ENCODE measurements around the gene MMP15.
"Not testable (repeated sequence)": the region's sequence is repeated elsewhere in the genome, so short reads cannot be mapped to it uniquely, and the experiment has no call there.

MMP15 gene

DNA sequence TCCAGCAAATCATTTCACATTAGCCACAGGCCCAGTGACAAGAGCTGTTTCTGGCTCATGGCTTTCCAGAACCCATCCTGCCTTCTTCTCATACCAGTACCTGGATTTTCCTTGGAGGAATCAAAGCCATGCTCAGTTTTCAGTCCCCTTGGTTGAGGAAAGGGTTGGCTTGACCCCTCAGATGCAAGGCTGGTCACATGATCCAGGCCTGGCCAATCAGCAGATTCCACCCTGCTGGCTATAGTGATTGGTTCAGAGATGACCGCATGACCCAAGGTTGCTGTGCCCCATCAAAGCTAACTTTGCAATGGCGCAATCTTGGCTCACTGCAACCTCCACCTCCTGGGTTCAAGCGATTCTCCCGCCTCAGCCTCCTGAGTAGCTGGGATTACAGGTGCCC lies 45.0 kb downstream of the MMP15 start:
- no peak for DNase-seq (ENCODE audit: low read depth)
- no peak overlapping the region for H3K4me3 ChIP-seq (ENCODE audit: low read length)
- TF ChIP-seq, protein P1, sequence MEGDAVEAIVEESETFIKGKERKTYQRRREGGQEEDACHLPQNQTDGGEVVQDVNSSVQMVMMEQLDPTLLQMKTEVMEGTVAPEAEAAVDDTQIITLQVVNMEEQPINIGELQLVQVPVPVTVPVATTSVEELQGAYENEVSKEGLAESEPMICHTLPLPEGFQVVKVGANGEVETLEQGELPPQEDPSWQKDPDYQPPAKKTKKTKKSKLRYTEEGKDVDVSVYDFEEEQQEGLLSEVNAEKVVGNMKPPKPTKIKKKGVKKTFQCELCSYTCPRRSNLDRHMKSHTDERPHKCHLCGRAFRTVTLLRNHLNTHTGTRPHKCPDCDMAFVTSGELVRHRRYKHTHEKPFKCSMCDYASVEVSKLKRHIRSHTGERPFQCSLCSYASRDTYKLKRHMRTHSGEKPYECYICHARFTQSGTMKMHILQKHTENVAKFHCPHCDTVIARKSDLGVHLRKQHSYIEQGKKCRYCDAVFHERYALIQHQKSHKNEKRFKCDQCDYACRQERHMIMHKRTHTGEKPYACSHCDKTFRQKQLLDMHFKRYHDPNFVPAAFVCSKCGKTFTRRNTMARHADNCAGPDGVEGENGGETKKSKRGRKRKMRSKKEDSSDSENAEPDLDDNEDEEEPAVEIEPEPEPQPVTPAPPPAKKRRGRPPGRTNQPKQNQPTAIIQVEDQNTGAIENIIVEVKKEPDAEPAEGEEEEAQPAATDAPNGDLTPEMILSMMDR (conservative IDR thresholded peaks at IDR 0.05; ENCODE audit: low read depth, low read length), result no peak

DNA sequence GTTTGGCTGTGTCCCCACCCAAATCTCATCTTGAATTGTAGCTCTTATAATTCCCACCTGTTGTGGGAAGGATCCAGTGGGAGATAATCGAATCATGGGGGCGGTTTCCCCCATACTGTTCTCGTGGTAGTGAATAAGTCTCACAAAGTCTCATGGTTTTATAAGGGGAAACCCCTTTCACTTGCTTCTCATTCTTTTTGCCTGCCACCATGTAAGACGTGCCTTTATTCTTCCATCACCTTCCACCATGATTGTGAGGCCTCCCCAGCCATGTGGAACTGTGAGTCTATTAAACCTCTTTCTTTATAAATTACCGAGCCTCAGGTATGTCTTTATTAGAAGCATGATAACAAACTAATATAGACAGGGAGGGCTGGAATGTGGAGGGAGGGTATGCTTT lies 46.6 kb downstream of the MMP15 start:
- DNase-seq (ENCODE audit: low read depth); H3K4me3 ChIP-seq (ENCODE audit: low read length): not testable (repeated sequence)

DNA sequence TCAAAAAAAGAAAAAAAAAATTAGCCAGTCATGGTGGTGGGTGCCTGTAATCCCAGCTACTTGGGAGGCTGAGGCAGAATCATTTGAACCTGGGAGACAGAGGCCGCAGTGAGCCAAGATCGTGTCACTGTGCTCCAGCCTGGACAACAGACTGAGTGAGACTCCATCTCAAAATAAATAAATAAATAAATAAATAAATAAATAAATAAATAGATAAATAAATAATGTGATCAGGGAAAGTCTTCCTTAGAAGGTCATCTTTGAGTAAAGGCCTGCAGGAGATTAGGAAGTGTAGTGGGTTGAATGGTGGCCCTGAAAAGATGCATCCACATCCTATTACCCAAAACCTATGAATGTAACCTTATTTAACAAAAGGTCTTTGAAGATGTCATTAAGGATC lies 47.5 kb downstream of the MMP15 start:
- not testable (repeated sequence) for H3K4me3 ChIP-seq (ENCODE audit: low read length); DNase-seq (ENCODE audit: low read depth)

DNA sequence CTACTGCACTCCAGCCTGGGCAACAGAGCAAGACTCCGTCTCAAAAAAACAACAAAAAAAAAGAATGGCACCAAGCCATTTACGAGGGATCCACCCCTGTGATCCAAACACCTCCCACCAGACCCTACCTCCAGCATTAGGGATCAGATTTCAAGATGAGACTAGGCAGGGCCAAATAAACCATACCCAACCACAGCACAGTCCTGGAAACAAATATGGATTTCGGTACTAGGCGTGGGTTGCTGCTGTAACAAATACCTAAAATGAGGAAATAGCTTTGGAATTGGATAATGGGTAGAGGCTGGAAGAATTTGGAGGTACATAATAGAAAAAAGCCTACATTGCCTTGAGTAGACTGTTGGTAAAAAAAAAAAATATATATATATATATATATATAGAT lies 49.1 kb downstream of the MMP15 start:
- no peak for DNase-seq (ENCODE audit: low read depth)
- TF ChIP-seq, protein P1 (conservative IDR thresholded peaks at IDR 0.05; ENCODE audit: low read depth, low read length), result no peak

DNA sequence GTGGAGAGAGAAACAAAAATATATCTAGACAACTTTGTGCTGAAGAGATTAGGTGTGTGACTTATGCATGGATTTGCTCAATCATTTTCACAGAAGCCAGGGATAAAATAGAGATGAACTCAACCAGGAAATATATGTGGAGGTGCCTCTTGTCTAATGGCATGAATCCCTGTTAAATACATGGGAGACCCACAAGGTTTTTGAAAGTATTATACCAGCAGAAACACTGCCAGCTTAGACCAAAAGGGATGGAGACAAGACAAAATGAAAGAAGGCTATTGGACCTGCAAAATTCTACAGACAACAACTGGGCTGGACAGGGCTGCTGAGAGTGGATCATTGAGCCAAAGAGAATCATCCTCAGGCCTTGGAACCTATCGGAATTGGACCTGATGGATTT lies 51.0 kb downstream of the MMP15 start:
- no peak for DNase-seq (ENCODE audit: low read depth)
- TF ChIP-seq, protein P1 (conservative IDR thresholded peaks at IDR 0.05; ENCODE audit: low read depth, low read length), result no peak
- H3K4me3 ChIP-seq (ENCODE audit: low read length), result no peak overlapping the region

More for the DNA sequence above, 49.1 kb downstream of the MMP15 start:
- H3K4me3 ChIP-seq (ENCODE audit: low read length), result no peak overlapping the region

DNA sequence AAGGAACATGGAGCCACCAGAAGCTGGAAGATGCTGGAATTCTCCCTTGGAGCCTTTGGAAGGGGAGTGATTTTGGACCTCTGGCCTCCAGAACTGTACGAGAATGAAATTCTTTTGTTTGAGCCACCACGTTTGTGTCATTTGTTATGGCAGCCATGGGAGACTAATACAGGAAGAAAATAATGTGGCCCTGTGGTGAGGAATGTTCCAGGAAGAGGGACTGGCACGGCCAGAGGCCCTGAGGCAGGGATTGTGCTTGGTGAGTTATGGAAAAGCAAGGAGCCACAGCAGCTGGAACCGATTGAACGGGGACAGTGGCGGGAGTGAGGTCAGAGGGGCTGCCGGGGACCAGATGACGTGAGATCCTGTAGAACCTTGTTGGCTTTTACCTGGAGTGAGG lies 52.2 kb downstream of the MMP15 start:
- no peak overlapping the region for H3K4me3 ChIP-seq (ENCODE audit: low read length)
- TF ChIP-seq, protein P1 (conservative IDR thresholded peaks at IDR 0.05; ENCODE audit: low read depth, low read length), result no peak
- no peak for DNase-seq (ENCODE audit: low read depth)

DNA sequence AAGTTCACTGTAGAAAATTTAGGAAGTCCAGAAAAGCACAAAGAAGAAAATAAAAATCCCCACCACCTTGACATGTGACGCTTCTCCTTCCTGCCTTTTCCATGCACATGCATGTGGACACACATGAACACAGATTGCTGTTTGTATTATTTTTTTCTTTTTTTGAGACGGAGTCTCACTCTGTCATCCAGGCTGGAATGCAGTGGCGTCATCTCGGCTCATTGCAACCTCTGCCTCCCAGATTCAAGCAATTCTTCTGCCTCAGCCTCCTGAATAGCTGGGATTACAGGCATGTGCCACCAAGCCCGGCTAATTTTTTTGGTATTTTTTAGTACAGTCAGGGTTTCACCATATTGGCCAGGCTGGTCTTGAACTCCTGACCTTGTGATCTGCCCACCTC lies 55.1 kb downstream of the MMP15 start:
- not testable (repeated sequence) for DNase-seq (ENCODE audit: low read depth); H3K4me3 ChIP-seq (ENCODE audit: low read length)

DNA sequence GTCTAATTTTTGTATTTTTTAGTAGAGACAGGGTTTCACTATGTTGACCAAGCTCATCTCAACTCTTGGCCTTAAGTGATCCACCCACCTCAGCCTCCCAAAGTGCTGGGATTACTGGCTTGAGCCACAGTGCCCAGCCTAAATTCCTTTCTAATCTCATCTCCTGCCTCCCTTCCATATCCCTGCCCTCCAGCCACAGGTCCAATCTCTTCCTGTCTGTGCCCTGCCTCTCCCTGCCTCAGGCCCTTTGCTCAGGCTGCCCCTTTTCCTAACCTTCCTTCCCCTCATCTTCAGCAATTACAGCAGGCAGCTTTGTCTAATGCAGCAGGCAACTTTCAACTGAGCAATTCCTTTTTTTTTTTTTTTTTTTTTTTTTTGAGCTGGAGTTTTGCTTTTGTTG lies 56.8 kb downstream of the MMP15 start:
- no peak overlapping the region for H3K4me3 ChIP-seq (ENCODE audit: low read length)
- DNase-seq (ENCODE audit: low read depth), result no peak
- TF ChIP-seq, protein P1 (conservative IDR thresholded peaks at IDR 0.05; ENCODE audit: low read depth, low read length), result no peak

DNA sequence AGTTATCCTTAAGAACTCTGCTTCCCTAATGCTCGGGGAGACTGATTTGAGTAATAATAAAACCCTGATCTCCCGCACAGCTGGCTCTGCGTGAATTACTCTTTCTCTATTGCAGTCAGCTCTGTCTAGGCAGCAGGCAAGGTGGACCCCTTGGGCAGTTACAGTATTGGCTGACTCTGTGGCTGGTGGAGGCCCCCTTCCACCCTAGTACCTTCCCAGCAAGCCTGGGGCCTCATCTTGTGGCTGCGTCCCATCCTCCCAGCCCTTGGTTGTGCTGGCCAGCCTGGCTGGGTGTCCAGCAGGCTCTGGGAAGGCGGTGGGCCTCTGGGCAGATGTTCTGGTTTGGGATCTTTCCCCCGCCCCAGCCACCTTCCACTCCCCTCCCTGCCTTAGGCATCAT lies 59.1 kb downstream of the MMP15 start:
- no peak for DNase-seq (ENCODE audit: low read depth)
- H3K4me3 ChIP-seq (ENCODE audit: low read length), result no peak overlapping the region
- TF ChIP-seq, protein P1 (conservative IDR thresholded peaks at IDR 0.05; ENCODE audit: low read depth, low read length), result no peak

Data from retinal pigment epithelial cell (primary cell).